HEK293 (cell line): ENCODE measurements around the gene NCBP2.

Source experiments
- CTCF ChIA-PET: fragments of 350-600 bp; formaldehyde crosslinking; extraction: SDS; loops from one replicate; lab custom pipeline; 2021; ENCODE audit warnings: antibody characterized with exemption; lab: Yijun Ruan, JAX
- POLR2A ChIA-PET: fragments of 300-600 bp; formaldehyde crosslinking; extraction: SDS; loops from one replicate; lab custom pipeline; 2020; ENCODE audit warnings: antibody characterized with exemption, inconsistent platforms; lab: Yijun Ruan, JAX
- H3K27ac ChIP-seq: fragments of 200-500 bp; sonication (Bioruptor generic); 2 replicates; pipeline ENCODE4 v1.5.1; 2014; ENCODE audit warnings: low read depth, low read length, control low read depth, inconsistent platforms; ENCODE audit errors: extremely low read depth
- H3K36me3 ChIP-seq, 2 experiments: fragments of 200-500 bp in 1 of 2; sonication (Bioruptor generic) in 1 of 2; 1 replicate in 1 of 2; 2 replicates in 1 of 2; pipeline ENCODE4 v1.5.1; 2014 to 2017; ENCODE audit warnings: inconsistent platforms in 2 of 2, low read length in 2 of 2; ENCODE audit not compliant: control insufficient read depth in 2 of 2, insufficient read depth in 1 of 2
- H3K4me1 ChIP-seq: fragments of 200-500 bp; sonication (Bioruptor generic); 2 replicates; pipeline ENCODE4 v1.5.1; 2014; ENCODE audit warnings: mild to moderate bottlenecking, low read length, inconsistent platforms; ENCODE audit not compliant: control insufficient read depth, insufficient read depth
- H3K4me3 ChIP-seq: 2 replicates; pipeline ENCODE4 v1.5.1; 2011; ENCODE audit warnings: low read depth, mild to moderate bottlenecking, control low read depth, low read length, moderate library complexity
- H3K9me3 ChIP-seq: fragments of 200-500 bp; sonication (Bioruptor generic); 2 replicates; pipeline ENCODE4 v1.5.1; 2014; ENCODE audit warnings: low read depth, low read length, inconsistent platforms; ENCODE audit not compliant: control insufficient read depth, insufficient read depth
- ZBTB17 ChIP-seq: fragments of 450-650 bp; formaldehyde crosslinking; IDR thresholded peaks from 2 replicates; pipeline ENCODE4 v1.5.1; 2016; ENCODE audit warnings: missing biosample characterization, missing genetic modification characterization
- ZFP37 ChIP-seq: fragments of 450-650 bp; formaldehyde crosslinking; IDR thresholded peaks from 2 replicates; pipeline ENCODE4 v1.5.1; 2016; ENCODE audit warnings: missing biosample characterization, missing genetic modification characterization
- ZNF157 ChIP-seq: fragments of 450-650 bp; formaldehyde crosslinking; IDR thresholded peaks from 2 replicates; pipeline ENCODE4 v1.5.1; 2016; ENCODE audit warnings: missing biosample characterization, missing genetic modification characterization
- ZNF175 ChIP-seq: fragments of 450-650 bp; formaldehyde crosslinking; IDR thresholded peaks from 2 replicates; pipeline ENCODE4 v1.5.1; 2016; ENCODE audit warnings: missing biosample characterization, missing genetic modification characterization
- ZNF248 ChIP-seq: fragments of 450-650 bp; formaldehyde crosslinking; IDR thresholded peaks from 2 replicates; pipeline ENCODE4 v1.5.1; 2017; ENCODE audit warnings: missing biosample characterization, missing genetic modification characterization
- ZNF324 ChIP-seq: fragments of 450-650 bp; formaldehyde crosslinking; IDR thresholded peaks from 2 replicates; pipeline ENCODE4 v1.5.1; 2016; ENCODE audit warnings: missing biosample characterization, missing genetic modification characterization
- ZNF366 ChIP-seq: fragments of 450-650 bp; formaldehyde crosslinking; conservative IDR thresholded peaks from 2 replicates; pipeline ENCODE4 v1.5.1; 2016; ENCODE audit warnings: missing biosample characterization, missing genetic modification characterization
- ZNF416 ChIP-seq: fragments of 450-650 bp; formaldehyde crosslinking; IDR thresholded peaks from 2 replicates; pipeline ENCODE4 v1.5.1; 2016; ENCODE audit warnings: missing biosample characterization, missing genetic modification characterization
- ZNF473 ChIP-seq: fragments of 450-650 bp; formaldehyde crosslinking; IDR thresholded peaks from 2 replicates; pipeline ENCODE4 v1.5.1; 2017; ENCODE audit warnings: missing biosample characterization, missing genetic modification characterization
- ZNF600 ChIP-seq: fragments of 450-650 bp; formaldehyde crosslinking; IDR thresholded peaks from 2 replicates; pipeline ENCODE4 v1.5.1; 2016; ENCODE audit warnings: missing biosample characterization, missing genetic modification characterization
- ZNF624 ChIP-seq: fragments of 450-650 bp; formaldehyde crosslinking; IDR thresholded peaks from 2 replicates; pipeline ENCODE4 v1.5.1; 2017; ENCODE audit warnings: missing biosample characterization, missing genetic modification characterization
- ZNF629 ChIP-seq: fragments of 450-650 bp; formaldehyde crosslinking; IDR thresholded peaks from 2 replicates; pipeline ENCODE4 v1.5.1; 2017; ENCODE audit warnings: missing biosample characterization, missing genetic modification characterization
- ZNF701 ChIP-seq: fragments of 450-650 bp; formaldehyde crosslinking; IDR thresholded peaks from 2 replicates; pipeline ENCODE4 v1.5.1; 2016; ENCODE audit warnings: missing biosample characterization, missing genetic modification characterization
- ZSCAN30 ChIP-seq: fragments of 450-650 bp; IDR thresholded peaks from 2 replicates; pipeline ENCODE4 v1.5.1; 2018; ENCODE audit warnings: missing biosample characterization, mild to moderate bottlenecking, missing genetic modification characterization, moderate library complexity
- TF ChIP-seq, protein P1 (sequence below): fragments of 450-650 bp; formaldehyde crosslinking; IDR thresholded peaks from 2 replicates; pipeline ENCODE4 v1.5.1; 2016; ENCODE audit warnings: missing biosample characterization, missing genetic modification characterization
- TF ChIP-seq, protein P2 (sequence below): fragments of 450-650 bp; formaldehyde crosslinking; IDR thresholded peaks from 2 replicates; pipeline ENCODE4 v1.5.1; 2016; ENCODE audit warnings: missing biosample characterization, missing genetic modification characterization, borderline replicate concordance
- TF ChIP-seq, protein P3 (sequence below): fragments of 450-650 bp; formaldehyde crosslinking; IDR thresholded peaks from 2 replicates; pipeline ENCODE4 v1.5.0; 2017; ENCODE audit warnings: missing biosample characterization, missing genetic modification characterization, borderline replicate concordance
- TF ChIP-seq, protein P4 (sequence below): fragments of 450-650 bp; formaldehyde crosslinking; IDR thresholded peaks from 2 replicates; pipeline ENCODE4 v1.5.1; 2016; ENCODE audit warnings: missing biosample characterization, missing genetic modification characterization
- TF ChIP-seq, protein P5 (sequence below): fragments of 450-650 bp; formaldehyde crosslinking; IDR thresholded peaks from 2 replicates; pipeline ENCODE4 v1.5.1; 2016; ENCODE audit warnings: missing biosample characterization, missing genetic modification characterization

Gene NCBP2

DNA sequence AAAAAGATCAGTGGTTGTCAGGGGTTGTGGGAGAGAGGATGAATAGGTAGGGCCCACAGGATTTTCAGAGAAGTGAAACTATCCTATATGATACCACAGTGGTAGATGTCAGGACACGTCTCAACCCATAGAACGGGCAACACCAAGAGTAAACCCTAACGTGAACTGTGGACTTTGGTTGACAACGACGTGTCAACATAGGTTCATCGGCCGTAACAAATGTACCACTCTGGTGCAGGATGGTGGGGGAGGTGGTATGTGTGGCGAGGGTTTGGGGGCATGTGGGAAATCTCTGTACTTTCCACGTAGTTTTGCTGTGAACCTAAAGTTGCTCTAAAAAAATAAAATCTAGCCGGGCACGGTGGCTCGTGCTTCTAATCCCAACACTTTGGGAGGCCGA lies 39.3 kb upstream of the NCBP2 start:
- CTCF ChIA-PET, result no interaction called here
- TF ChIP-seq ZNF701 (no peak), ZNF157 (tag by site-specific recombination) (no peak), ZNF473 (tag by site-specific recombination) (no peak)
- TF ChIP-seq, all 188 proteins: peak for 0
- POLR2A ChIA-PET, result no interaction called here

DNA sequence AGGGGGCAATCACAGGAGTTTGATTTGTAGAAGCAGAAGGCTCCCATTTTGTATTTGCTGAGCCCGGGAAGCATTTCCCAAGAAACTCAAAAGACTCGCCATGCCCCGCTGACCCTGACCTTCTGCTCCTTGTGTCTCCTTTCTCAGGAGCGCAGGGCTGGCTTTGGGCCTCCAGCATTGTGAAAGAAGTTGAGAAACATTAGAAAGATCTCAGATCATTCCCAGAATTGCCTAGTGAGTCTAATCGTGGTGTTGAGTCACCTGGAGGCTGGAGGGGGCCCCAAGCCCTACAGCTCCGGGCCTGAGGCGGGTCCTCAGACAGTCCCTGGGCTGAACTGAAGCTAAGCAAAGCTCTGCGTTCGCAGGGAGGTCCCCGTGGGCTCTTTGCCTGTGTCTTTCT lies 37.2 kb upstream of the NCBP2 start:
- H3K4me3 ChIP-seq, result no peak overlapping the region
- no peaks in the 10 kb centered on the region for H3K36me3 ChIP-seq
- POLR2A ChIA-PET, result no interaction called here
- TF ChIP-seq, protein P1, sequence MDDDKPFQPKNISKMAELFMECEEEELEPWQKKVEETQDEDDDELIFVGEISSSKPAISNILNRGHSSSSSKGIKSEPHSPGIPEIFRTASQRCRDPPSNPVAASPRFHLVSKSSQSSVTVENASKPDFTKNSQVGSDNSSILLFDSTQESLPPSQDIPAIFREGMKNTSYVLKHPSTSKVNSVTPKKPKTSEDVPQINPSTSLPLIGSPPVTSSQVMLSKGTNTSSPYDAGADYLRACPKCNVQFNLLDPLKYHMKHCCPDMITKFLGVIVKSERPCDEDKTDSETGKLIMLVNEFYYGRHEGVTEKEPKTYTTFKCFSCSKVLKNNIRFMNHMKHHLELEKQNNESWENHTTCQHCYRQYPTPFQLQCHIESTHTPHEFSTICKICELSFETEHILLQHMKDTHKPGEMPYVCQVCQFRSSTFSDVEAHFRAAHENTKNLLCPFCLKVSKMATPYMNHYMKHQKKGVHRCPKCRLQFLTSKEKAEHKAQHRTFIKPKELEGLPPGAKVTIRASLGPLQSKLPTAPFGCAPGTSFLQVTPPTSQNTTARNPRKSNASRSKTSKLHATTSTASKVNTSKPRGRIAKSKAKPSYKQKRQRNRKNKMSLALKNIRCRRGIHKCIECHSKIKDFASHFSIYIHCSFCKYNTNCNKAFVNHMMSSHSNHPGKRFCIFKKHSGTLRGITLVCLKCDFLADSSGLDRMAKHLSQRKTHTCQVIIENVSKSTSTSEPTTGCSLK (tag by site-specific recombination), result no peak
- TF ChIP-seq, protein P2, sequence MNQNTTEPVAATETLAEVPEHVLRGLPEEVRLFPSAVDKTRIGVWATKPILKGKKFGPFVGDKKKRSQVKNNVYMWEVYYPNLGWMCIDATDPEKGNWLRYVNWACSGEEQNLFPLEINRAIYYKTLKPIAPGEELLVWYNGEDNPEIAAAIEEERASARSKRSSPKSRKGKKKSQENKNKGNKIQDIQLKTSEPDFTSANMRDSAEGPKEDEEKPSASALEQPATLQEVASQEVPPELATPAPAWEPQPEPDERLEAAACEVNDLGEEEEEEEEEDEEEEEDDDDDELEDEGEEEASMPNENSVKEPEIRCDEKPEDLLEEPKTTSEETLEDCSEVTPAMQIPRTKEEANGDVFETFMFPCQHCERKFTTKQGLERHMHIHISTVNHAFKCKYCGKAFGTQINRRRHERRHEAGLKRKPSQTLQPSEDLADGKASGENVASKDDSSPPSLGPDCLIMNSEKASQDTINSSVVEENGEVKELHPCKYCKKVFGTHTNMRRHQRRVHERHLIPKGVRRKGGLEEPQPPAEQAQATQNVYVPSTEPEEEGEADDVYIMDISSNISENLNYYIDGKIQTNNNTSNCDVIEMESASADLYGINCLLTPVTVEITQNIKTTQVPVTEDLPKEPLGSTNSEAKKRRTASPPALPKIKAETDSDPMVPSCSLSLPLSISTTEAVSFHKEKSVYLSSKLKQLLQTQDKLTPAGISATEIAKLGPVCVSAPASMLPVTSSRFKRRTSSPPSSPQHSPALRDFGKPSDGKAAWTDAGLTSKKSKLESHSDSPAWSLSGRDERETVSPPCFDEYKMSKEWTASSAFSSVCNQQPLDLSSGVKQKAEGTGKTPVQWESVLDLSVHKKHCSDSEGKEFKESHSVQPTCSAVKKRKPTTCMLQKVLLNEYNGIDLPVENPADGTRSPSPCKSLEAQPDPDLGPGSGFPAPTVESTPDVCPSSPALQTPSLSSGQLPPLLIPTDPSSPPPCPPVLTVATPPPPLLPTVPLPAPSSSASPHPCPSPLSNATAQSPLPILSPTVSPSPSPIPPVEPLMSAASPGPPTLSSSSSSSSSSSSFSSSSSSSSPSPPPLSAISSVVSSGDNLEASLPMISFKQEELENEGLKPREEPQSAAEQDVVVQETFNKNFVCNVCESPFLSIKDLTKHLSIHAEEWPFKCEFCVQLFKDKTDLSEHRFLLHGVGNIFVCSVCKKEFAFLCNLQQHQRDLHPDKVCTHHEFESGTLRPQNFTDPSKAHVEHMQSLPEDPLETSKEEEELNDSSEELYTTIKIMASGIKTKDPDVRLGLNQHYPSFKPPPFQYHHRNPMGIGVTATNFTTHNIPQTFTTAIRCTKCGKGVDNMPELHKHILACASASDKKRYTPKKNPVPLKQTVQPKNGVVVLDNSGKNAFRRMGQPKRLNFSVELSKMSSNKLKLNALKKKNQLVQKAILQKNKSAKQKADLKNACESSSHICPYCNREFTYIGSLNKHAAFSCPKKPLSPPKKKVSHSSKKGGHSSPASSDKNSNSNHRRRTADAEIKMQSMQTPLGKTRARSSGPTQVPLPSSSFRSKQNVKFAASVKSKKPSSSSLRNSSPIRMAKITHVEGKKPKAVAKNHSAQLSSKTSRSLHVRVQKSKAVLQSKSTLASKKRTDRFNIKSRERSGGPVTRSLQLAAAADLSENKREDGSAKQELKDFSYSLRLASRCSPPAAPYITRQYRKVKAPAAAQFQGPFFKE (tag by site-specific recombination), result no peak
- TF ChIP-seq, all 188 proteins: peak for 0
- CTCF ChIA-PET, result no interaction called here
- H3K4me1 ChIP-seq, result no peaks in the 10 kb centered on the region
- H3K27ac ChIP-seq, result no peak overlapping the region
- no peaks in the 10 kb centered on the region for H3K9me3 ChIP-seq

More for the DNA sequence above, 39.3 kb upstream of the NCBP2 start:
- Histone ChIP-seq H3K4me1 (no peaks in the 10 kb centered on the region), H3K36me3 (no peaks in the 10 kb centered on the region), H3K9me3 (no peaks in the 10 kb centered on the region), H3K4me3 (no peak overlapping the region), H3K27ac (no peak overlapping the region)

DNA sequence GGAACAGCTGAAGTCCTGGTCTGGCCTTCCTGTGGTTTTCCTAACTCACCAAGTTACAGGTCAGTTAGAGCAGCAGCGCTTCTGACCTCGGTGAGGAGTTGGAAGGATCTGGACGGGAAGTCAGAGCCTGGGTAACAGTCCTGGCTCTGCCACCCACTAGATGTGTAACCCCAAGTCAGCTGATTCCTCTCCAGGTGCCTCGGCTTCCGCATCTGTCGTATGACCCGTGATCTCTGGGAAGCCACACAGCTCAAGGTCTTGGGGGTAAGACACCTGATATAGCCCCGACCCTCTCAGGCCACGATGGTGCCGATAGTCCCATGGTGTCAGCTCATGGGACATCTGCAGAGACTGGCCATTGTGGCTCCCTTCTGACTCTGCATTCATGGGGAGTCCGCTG lies 34.6 kb upstream of the NCBP2 start:
- Histone ChIP-seq H3K36me3 (no peaks in the 10 kb centered on the region), H3K4me1 (no peaks in the 10 kb centered on the region), H3K4me3 (no peak overlapping the region), H3K9me3 (no peaks in the 10 kb centered on the region), H3K27ac (no peak overlapping the region)
- POLR2A ChIA-PET, result no interaction called here
- CTCF ChIA-PET, result no interaction called here
- no peak for TF ChIP-seq ZSCAN30 (tag by site-specific recombination)
- no peak for TF ChIP-seq ZNF600 (tag by site-specific recombination)
- TF ChIP-seq, protein P3, sequence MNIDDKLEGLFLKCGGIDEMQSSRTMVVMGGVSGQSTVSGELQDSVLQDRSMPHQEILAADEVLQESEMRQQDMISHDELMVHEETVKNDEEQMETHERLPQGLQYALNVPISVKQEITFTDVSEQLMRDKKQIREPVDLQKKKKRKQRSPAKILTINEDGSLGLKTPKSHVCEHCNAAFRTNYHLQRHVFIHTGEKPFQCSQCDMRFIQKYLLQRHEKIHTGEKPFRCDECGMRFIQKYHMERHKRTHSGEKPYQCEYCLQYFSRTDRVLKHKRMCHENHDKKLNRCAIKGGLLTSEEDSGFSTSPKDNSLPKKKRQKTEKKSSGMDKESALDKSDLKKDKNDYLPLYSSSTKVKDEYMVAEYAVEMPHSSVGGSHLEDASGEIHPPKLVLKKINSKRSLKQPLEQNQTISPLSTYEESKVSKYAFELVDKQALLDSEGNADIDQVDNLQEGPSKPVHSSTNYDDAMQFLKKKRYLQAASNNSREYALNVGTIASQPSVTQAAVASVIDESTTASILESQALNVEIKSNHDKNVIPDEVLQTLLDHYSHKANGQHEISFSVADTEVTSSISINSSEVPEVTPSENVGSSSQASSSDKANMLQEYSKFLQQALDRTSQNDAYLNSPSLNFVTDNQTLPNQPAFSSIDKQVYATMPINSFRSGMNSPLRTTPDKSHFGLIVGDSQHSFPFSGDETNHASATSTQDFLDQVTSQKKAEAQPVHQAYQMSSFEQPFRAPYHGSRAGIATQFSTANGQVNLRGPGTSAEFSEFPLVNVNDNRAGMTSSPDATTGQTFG (tag by site-specific recombination), result no peak
- TF ChIP-seq ZNF629 (tag by site-specific recombination), result no peak
- TF ChIP-seq, protein P4, sequence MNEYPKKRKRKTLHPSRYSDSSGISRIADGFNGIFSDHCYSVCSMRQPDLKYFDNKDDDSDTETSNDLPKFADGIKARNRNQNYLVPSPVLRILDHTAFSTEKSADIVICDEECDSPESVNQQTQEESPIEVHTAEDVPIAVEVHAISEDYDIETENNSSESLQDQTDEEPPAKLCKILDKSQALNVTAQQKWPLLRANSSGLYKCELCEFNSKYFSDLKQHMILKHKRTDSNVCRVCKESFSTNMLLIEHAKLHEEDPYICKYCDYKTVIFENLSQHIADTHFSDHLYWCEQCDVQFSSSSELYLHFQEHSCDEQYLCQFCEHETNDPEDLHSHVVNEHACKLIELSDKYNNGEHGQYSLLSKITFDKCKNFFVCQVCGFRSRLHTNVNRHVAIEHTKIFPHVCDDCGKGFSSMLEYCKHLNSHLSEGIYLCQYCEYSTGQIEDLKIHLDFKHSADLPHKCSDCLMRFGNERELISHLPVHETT (tag by site-specific recombination), result no peak
- TF ChIP-seq ZNF366 (tag by site-specific recombination), result no peak
- TF ChIP-seq ZNF624 (tag by site-specific recombination), result no peak
- no peak for TF ChIP-seq ZNF248
- TF ChIP-seq ZNF175 (tag by site-specific recombination), result no peak
- TF ChIP-seq ZNF157 (tag by site-specific recombination), result no peak
- no peak for TF ChIP-seq ZFP37
- TF ChIP-seq ZNF324 (tag by site-specific recombination), result no peak
- no peak for TF ChIP-seq ZNF416 (tag by site-specific recombination)
- no peak for TF ChIP-seq ZBTB17 (tag by site-specific recombination)
- TF ChIP-seq, protein P5, sequence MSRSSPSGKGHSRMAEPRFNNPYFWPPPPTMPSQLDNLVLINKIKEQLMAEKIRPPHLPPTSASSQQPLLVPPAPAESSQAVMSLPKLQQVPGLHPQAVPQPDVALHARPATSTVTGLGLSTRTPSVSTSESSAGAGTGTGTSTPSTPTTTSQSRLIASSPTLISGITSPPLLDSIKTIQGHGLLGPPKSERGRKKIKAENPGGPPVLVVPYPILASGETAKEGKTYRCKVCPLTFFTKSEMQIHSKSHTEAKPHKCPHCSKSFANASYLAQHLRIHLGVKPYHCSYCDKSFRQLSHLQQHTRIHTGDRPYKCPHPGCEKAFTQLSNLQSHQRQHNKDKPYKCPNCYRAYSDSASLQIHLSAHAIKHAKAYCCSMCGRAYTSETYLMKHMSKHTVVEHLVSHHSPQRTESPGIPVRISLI, result no peak
